K562 (cell line): ENCODE data around the gene VWA8. TPM values are rescaled to one million over a fixed set of nuclear protein-coding genes. Genes with fewer than 3 reads are reported as not detected.

Experiments used
- ATAC-seq: fragments of 200-7000 bp; cut with Tn5 transposase; 3 replicates; pipeline ENCODE4 v1.9.1; 2020; ENCODE audit warnings: moderate library complexity
- BruUV-seq: library from RNA; stranded (reverse); fragments of 400-500 nt; replicated peaks from 2 replicates; lab custom pipeline; 2021; lab: Mats Ljungman, UMichigan
- CTCF ChIA-PET: fragments of 300-600 bp; formaldehyde crosslinking; extraction: SDS; loops from one replicate; lab custom pipeline; 2021; ENCODE audit warnings: low intra/inter-chr PET ratio; lab: Yijun Ruan, JAX
- POLR2A ChIA-PET: fragments of 300-600, 350-650 bp; sonication (Branson Sonifier 250); formaldehyde crosslinking; extraction: SDS; loops from one replicate; lab custom pipeline; 2021; ENCODE audit warnings: antibody characterized with exemption, inconsistent platforms; lab: Yijun Ruan, JAX
- DNase-seq, 4 experiments: peaks; one replicate each; pipeline versions ENCODE4 v3.0.0 to v3.0.0-alpha.2; 2011 to 2018; ENCODE audit warnings: low spot score in 3 of 4, mixed read lengths in 3 of 4; ENCODE audit errors: extremely low read depth in 1 of 4
- FAIRE-seq: peaks from 2 replicates; lab custom pipeline; 2011; peaks lifted over from hg19 to GRCh38; lab: Jason Lieb, UNC
- H2AFZ ChIP-seq: 2 replicates; pipeline ENCODE4 v1.6.0; 2011; ENCODE audit warnings: low read depth, low read length, control low read depth, inconsistent platforms
- H3K27ac ChIP-seq: fragments of 200-600 bp; 3 replicates; pipeline ENCODE4 v1.8.0; 2011; ENCODE audit warnings: low read depth, mild to moderate bottlenecking, control low read depth, inconsistent platforms, low read length, moderate library complexity, mixed read lengths; ENCODE audit errors: extremely low read depth
- H3K27me3 ChIP-seq, 2 experiments: fragments of 300-600 bp in 1 of 2; 2 replicates in 1 of 2; 3 replicates in 1 of 2; pipeline versions ENCODE4 v1.6.0 to v1.8.0; 2011; ENCODE audit warnings: inconsistent platforms in 2 of 2, low read length in 2 of 2, mild to moderate bottlenecking in 1 of 2, mixed read lengths in 1 of 2, moderate library complexity in 1 of 2; ENCODE audit not compliant: control insufficient read depth in 2 of 2, insufficient read depth in 2 of 2
- H3K36me3 ChIP-seq: fragments of 300-600 bp; 3 replicates; pipeline ENCODE4 v1.8.0; 2011; ENCODE audit warnings: mild to moderate bottlenecking, low read length, inconsistent platforms; ENCODE audit not compliant: control insufficient read depth, insufficient read depth
- H3K4me1 ChIP-seq, 2 experiments: fragments of 200-600 bp in 1 of 2; replicated peaks in 1 of 2; 2 replicates in 1 of 2; 3 replicates in 1 of 2; pipeline versions ENCODE4 v1.5.1 to v1.8.0; 2011; ENCODE audit warnings: inconsistent platforms in 2 of 2, low read length in 2 of 2, mild to moderate bottlenecking in 1 of 2, mixed read lengths in 1 of 2, moderate library complexity in 1 of 2; ENCODE audit not compliant: control insufficient read depth in 2 of 2, insufficient read depth in 2 of 2
- H3K4me2 ChIP-seq: 2 replicates; pipeline ENCODE4 v1.6.1; 2011; ENCODE audit warnings: low read length, control low read depth, inconsistent platforms, mixed read lengths; ENCODE audit not compliant: insufficient read depth
- H3K4me3 ChIP-seq: fragments of 200-600 bp; sonication (generic), shearing (Covaris generic); 2 replicates; pipeline ENCODE4 v1.5.1; 2016; ENCODE audit warnings: control low read depth, inconsistent platforms
- H3K79me2 ChIP-seq: fragments of 200-600 bp; 3 replicates; pipeline ENCODE4 v1.8.0; 2011; ENCODE audit warnings: low read length, inconsistent platforms; ENCODE audit not compliant: control insufficient read depth, insufficient read depth
- H3K9ac ChIP-seq, 2 experiments: 2 replicates each; pipeline versions ENCODE4 v1.6.0 to v1.6.1; 2011; ENCODE audit warnings: low read depth in 2 of 2, low read length in 2 of 2, control low read depth in 1 of 2, inconsistent platforms in 1 of 2, mild to moderate bottlenecking in 1 of 2, mixed read lengths in 1 of 2; ENCODE audit not compliant: insufficient read depth in 1 of 2
- H3K9me1 ChIP-seq: one replicate; pipeline ENCODE4 v1.6.0; 2011; ENCODE audit warnings: inconsistent platforms, mild to moderate bottlenecking, low read length, moderate library complexity; ENCODE audit not compliant: control insufficient read depth, insufficient read depth
- H3K9me3 ChIP-seq: replicated peaks from 2 replicates; pipeline ENCODE4 v1.5.1; 2011; ENCODE audit warnings: low read depth, low read length, inconsistent platforms; ENCODE audit not compliant: control insufficient read depth, insufficient read depth
- H4K20me1 ChIP-seq: replicated peaks from 2 replicates; pipeline ENCODE4 v1.6.1; 2011; ENCODE audit warnings: low read length, inconsistent platforms, mixed read lengths; ENCODE audit not compliant: control insufficient read depth, insufficient read depth
- PHB2 ChIP-seq: fragments of 450-650 bp; IDR thresholded peaks from 2 replicates; pipeline ENCODE4 v1.6.1; 2017; ENCODE audit warnings: low read depth
- POLR2AphosphoS5 ChIP-seq: IDR thresholded peaks from 2 replicates; pipeline ENCODE4 v1.6.1; 2011; ENCODE audit warnings: mild to moderate bottlenecking, low read depth, low read length, moderate library complexity; ENCODE audit not compliant: control insufficient read depth, insufficient read depth
- THRAP3 ChIP-seq: fragments of 450-650 bp; IDR thresholded peaks from 2 replicates; pipeline ENCODE4 v1.6.1; 2016; ENCODE audit warnings: mild to moderate bottlenecking, inconsistent platforms, borderline replicate concordance
- WGBS: fragments of 100-300 bp; shearing (Covaris generic); methylation state at CpG from one replicate; pipeline ENCODE4 v1.1.6; 2016; ENCODE audit warnings: low coverage, mixed read lengths; ENCODE audit not compliant: insufficient coverage; ENCODE audit errors: missing lambda C conversion rate; 5-methylcytosine and 5-hydroxymethylcytosine counted together
- in situ Hi-C: fragments of 300-500 bp; cut with MboI; formaldehyde crosslinking; loops from 4 replicates; pipeline ENCODE4 v1.15.0; 2018; ENCODE audit warnings: inconsistent platforms, mixed read lengths
- intact Hi-C: fragments of 100-400 bp; cut with micrococcal nuclease; formaldehyde crosslinking; loops from 2 replicates; pipeline ENCODE4 v1.14.2; 2022
- polyA plus RNA-seq, 8 experiments: library from polyadenylated mRNA; depleted of rRNA in 4 of 8; stranded (reverse) in 5 of 8; unstranded in 3 of 8; fragments of >200 nt; fragmentation: Nextera tagmentation in 2 of 8; fragmentation: Illumina TruSeq in 1 of 8; extraction: Ambion mirVana in 2 of 8; extraction: Trizol in 1 of 8; gene quantifications; 2 replicates each; pipeline versions ENCODE4 v1.2.1 to v1.2.3, GENCODE V29; 2011 to 2014; ENCODE audit warnings: inconsistent platforms in 1 of 8, missing spikeins in 1 of 8
- total RNA-seq, 7 experiments: library from RNA; depleted of rRNA in 6 of 7; stranded (reverse); fragments of >200 nt in 6 of 7; fragmentation: Illumina TruSeq in 2 of 7; extraction: Trizol in 2 of 7; gene quantifications; 2 replicates each; pipeline versions ENCODE4 v1.2.1 to v1.2.3, GENCODE V29; 2011 to 2021; ENCODE audit warnings: low replicate concordance in 1 of 7
- TF ChIP-seq, protein P1 (sequence below): sonication (generic); formaldehyde crosslinking; IDR thresholded peaks from 2 replicates; pipeline ENCODE4 v1.8.1; 2022; ENCODE audit warnings: missing genetic modification reagents
- TF ChIP-seq, protein P2 (sequence below): fragments of 450-650 bp; IDR thresholded peaks from one replicate; pipeline ENCODE4 v1.6.1; 2018; ENCODE audit warnings: mild to moderate bottlenecking, moderate library complexity; ENCODE audit not compliant: partially characterized antibody

The VWA8 gene
- total and polyA plus RNA-seq, 9 of the 15 experiments (the other 6 are each of a cell fraction or from before 2014, with no cell fraction given) = 2.1 to 18.5 (median 13.3) TPM

DNA sequence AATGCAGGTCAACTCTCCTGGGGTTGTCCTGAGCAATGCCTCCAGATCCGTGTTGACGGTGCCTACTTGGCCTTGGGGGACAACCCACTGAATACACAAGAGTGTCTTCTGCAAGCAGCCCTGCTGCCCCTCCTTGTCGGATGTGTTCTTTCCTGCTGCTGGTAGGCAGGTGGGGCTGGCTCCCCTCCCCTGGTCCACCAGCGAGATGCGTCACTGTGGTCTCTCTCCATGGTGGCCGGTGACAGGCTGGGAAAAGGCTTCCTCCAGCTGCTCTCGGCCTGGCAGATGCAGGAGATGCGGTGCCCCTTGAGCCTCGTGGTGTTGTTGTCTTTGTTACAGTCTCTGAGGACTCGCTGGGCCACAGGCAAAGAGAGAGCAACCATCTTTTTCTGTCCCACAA, 418.6 kb downstream of the VWA8 start:
- CTCF ChIA-PET = no interaction called here
- WGBS = 19% methylated on average over 9 of the region's 10 CpGs

More for the DNA sequence above, 418.6 kb downstream of the VWA8 start:
- Histone ChIP-seq H3K79me2 (no peaks in the 10 kb centered on the region), H3K4me2 (no peak overlapping the region), H3K36me3 (no peaks in the 10 kb centered on the region), H2AFZ (no peak overlapping the region), H3K9me1 (no peaks in the 10 kb centered on the region), H3K9me3 (no peaks in the 10 kb centered on the region), H3K4me3 (no peak overlapping the region), H3K27ac (no peak overlapping the region), H3K9ac (no peak overlapping the region), H3K4me1 (no peaks in the 10 kb centered on the region), H4K20me1 (no peaks in the 10 kb centered on the region), H3K27me3 (peaks cover 0 to 5% of the 10 kb centered on the region in 2 experiments; a peak in 1 of 5 replicates)
- in situ Hi-C loops = no loop called here
- no peak for DNase-seq
- intact Hi-C loops = no loop called here
- no peak for ATAC-seq
- FAIRE-seq = no peak
- no TSS peak for BruUV-seq
- TF ChIP-seq PHB2 (no peak), THRAP3 (no peak), POLR2AphosphoS5 (no peak)
- TF ChIP-seq, protein P1, sequence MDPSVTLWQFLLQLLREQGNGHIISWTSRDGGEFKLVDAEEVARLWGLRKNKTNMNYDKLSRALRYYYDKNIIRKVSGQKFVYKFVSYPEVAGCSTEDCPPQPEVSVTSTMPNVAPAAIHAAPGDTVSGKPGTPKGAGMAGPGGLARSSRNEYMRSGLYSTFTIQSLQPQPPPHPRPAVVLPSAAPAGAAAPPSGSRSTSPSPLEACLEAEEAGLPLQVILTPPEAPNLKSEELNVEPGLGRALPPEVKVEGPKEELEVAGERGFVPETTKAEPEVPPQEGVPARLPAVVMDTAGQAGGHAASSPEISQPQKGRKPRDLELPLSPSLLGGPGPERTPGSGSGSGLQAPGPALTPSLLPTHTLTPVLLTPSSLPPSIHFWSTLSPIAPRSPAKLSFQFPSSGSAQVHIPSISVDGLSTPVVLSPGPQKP (CRISPR knock-in tag) = no peak
- TF ChIP-seq, protein P2, sequence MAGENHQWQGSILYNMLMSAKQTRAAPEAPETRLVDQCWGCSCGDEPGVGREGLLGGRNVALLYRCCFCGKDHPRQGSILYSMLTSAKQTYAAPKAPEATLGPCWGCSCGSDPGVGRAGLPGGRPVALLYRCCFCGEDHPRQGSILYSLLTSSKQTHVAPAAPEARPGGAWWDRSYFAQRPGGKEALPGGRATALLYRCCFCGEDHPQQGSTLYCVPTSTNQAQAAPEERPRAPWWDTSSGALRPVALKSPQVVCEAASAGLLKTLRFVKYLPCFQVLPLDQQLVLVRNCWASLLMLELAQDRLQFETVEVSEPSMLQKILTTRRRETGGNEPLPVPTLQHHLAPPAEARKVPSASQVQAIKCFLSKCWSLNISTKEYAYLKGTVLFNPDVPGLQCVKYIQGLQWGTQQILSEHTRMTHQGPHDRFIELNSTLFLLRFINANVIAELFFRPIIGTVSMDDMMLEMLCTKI = no peak
- POLR2A ChIA-PET = no interaction called here
